NCI-H146 treated with DMSO at 0.1 percent for 48 hours (cell line): ENCODE measurements around the gene VPS37B.

ENCODE experiments used
- DNase-seq: peaks from one replicate; lab custom pipeline; 2025; ENCODE audit not compliant: unreplicated experiment; lab: John Stamatoyannopoulos, UW

VPS37B gene

DNA sequence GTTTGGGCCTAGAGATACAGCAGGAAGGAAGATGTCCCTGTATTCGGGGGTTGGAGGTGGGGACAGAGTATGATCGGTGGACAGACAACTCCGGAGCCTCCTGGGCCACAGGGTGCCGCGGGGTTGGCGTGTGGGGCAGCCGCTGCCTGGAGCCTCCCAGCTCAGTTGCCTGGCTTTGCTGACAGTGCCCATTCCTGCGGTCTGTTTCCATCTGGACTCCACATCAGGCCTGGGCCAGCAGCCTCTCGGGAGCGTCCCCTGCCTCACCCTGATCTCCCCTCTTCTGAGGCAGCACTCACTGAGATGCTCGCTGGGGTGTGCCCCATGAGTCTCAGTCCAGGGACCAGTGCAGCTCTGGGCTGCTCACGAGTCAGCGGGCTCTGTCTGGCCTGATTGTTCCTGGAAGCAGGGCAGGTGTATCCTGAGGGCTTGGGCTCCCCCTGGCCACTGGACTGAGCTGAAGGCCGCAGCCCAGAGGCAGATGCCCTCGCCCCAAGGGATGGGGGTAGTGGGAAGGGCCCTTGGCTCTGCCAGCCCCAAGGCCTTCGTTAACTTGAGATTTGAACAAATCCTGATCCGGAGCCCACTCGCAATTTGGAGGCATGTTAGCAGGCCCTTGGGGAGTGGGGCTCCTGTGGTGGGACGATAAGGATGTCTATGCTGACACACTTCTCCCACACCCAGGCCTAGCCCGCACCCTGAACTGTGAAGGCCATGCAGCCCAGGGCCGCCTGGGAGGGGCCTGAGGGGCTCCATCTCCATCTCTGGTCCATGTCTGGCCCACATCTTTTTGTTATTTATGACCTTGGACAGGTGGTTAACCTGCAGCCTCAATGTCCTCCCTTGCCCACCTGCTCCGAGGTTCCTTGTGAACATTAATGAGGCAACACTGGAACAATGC lies 53.2 kb downstream of the VPS37B start:
- DNase-seq, result no peak

GRCh38 chr12:122841544-122842321 lies 54.2 kb downstream of the VPS37B start:
- DNase-seq, result no peak

DNA sequence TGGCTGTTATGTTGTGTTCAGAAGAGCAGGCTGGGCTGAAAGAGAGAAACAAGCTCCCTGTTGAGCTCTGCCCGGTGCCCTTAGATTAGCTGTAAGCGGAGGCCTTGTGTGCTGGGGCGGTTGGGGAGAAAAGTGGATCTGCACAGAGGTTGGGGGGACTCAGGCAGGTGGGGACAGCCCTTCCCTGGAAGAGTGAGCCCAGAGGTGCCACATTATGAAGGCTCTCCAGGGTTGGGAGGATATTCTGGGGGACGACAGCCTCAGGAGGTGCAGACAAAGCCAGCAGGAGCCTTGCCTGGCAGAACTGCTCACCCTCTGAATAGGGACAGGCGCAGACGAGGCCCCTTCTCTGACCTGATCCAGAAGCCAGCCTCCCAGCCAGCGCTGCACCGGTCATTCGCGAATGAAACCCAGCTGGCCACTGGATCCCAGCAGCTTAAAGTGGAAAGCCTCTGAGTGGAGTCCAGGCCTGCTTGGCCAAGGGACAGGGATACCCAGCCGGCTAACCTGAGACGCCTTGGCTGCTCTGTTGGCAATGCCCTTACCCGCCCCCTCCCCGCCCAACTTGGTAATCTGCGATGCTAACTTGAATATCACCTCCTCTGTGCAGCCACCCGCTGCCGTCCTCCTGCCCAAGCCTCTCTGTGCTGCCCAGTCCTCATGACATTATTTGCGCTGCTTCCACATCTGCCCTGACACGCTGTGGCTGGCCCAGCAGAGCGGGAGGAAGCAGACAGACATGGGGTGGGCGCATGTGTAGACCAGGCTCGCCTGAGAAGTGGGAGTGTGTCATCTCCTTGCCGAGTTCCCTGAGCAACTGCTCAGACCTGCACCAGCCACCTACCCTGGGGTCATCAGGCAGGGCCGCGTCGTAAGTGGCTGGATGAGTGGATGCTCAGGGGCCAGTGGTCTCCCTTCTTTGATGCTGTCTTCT lies 55.1 kb downstream of the VPS37B start:
- DNase-seq, result no peak

GRCh38 chr12:122839907-122840554 lies 55.9 kb downstream of the VPS37B start:
- DNase-seq, result no peak

- no peak for DNase-seq
These were observed 57.1 kb downstream of the VPS37B start for GRCh38 chr12:122838841-122839240.

- DNase-seq, result peak; percentile 26
These were observed 58.3 kb downstream of the VPS37B start for GRCh38 chr12:122837306-122838265.

- DNase-seq, result peak; percentile 28
These were observed 59.6 kb downstream of the VPS37B start for GRCh38 chr12:122836027-122836921.

DNA sequence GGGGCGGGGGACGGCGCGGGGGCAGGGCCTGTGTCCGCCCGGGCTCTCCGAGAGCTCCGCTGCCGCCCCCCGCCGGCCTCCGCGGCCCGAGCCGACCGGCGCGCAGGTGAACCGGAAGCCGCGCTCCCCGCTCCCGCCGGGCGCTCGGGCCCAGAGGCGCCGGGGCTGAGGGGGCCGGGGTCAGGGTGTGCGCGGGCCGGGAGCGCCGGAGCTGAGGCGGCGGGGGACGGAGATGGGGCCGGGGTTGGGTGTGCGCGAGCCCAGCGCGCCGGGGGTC lies 60.2 kb downstream of the VPS37B start:
- DNase-seq, result no peak

- no peak for DNase-seq
These were observed 60.8 kb downstream of the VPS37B start, which contains the start of gene HIP1R for GRCh38 chr12:122834921-122835749. Gene HIP1R, plus strand, starts transcription at chr12:122835457. Its CDS starts 94 bp downstream, at chr12:122835551.

DNA sequence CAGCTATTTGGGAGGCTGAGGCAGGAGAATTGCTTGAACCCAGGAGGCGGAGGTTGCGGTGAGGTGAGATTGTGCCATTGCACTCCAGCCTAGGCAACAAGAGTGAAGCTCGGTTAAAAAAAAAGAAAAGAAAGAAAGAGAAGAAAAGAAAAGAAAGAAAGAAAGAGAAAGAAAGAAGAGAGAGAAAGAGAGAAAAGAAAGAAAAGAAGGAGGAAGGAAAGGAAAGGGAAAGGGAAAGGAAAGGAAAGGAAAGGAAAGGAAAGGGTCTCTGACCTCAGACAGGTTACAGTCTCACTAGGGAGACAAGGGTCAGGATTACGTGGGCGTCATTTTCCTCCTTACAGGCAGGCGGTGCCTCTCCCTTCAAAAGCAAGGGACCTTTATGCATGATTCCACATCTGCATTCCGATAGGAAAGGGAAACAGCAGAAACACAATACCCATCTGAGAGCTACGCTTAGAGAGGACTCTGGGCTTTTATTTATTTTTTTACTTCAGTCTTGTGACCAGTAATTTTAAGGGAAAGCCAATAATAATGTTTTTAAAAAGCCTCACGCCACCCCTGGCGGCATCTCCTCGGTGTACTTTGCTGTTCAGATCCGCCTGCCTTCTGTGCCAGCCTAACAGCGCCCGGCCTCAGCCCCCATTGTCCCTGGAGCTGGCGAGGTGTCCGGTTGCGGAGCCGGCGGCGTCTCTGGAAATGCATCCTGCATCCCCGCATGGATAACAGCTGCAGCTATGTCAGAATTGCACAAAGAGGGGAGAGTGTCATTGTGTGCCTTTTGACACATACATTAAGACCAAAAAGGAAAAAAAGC lies 61.6 kb downstream of the VPS37B start:
- peak; percentile 67 for DNase-seq

DNA sequence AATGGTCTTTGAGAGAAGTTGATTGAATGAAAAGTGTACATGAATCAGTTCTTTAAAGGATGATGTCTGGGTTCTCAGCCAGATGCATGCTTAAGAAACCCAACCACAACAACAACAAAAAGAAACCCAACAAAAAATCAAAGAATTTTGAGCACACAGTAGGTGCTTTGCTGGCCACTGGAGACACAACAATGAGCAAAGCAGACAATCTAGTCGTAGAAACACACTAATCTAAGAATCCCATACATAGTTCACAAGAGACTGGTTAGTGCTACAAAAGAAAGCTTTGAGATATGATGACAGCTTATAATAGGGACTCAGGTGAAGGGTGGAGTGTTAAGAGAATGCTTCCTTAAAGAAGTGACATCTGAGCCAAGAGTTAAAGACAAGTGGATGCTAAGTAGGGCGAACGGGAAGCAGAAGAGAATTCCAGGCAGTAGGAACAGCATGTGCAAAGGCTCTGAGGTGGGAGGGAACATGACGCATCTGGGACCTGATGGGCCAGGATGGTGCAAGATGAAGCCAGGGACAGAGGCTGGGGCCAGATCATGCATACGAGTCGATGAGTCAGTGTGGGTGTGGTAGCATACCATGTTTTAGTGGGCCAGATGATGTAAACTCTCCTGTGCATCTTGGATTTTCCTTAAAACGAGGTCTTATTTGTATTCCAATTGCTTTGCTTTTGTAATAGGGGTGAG lies 65.3 kb downstream of the VPS37B start:
- DNase-seq, result no peak

GRCh38 chr12:122827258-122827657 lies 68.7 kb downstream of the VPS37B start:
- DNase-seq, result no peak

DNA sequence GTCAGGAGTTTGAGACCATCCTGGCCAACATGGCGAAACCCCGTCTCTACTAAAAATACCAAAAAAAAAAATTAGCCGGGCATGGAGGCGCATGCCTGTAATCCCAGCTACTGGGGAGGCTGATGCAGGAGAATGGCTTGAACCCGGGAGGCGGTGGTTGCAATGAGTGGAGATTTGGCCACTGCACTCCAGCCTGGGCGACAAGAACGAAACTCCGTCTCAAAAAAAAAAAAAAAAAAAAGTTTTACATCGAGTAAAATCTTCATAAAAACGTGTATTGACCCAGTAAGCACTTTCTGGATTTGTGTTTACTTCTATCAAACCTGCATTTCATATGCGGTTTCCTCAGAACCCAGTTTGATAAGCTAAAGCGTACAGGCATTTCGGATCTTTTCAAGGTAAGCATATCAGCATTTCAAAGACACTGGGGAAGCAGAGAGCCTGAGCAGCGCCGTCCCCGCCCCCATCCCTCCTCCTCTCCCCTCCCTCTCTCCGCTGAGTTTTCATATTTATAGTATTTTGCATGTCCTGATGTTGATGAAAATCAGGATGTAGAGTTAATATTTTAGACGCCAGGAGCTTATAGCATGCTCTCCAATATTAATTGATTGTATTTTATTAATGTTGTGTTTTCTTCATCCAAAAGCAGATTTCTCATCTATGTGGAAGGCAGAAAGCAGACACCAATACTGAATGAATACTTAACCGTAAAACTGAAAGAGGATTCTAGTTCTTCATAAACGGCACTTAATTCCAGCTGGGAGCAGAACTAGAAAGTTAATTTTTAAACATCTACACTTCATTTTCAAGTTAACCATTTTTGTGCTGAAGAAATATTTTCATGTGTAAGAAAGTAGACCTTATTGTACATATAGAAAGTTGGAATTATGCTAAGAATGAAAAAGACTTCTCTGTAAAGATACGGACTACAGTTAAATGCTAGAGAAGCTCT lies 69.9 kb downstream of the VPS37B start:
- peak; percentile 19 for DNase-seq

DNA sequence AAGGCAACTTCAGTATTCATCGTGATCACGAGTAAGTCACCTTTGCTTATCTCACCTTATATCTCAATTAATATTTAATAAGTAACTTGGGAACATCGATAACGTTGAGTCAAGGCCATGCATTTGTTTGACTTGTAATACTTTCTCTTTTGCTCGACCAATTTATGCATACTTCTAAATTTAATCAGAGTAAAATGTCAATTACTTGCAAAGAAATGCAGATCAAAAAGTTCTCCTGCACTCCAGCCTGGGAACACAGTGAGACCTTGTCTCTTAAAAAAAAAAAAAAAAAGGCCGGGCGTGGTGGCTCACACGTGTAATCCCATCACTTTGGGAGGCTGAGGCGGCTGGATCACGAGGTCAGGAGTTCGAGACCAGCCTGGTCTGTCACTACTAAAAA lies 72.5 kb downstream of the VPS37B start:
- DNase-seq, result no peak

DNA sequence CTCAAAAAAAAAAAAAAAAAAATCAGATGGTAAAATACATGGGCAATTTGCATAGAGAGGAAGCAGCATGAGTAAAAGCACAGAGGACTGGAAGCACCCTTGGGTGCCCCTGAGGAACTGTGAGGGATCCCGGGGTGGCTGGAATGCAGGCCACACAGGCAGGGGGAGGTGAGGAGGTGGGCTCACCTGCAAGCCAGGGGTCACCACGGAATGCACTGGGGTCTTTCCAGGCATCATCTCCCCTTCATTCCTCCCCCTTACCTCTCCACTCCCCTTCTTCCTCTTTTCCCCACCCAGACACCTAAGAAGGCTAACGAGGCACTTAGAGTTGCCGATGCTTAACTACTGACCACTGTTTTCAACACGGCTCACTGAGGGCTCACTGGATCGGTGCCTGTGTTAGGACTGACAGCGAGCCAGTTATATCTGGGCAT lies 75.1 kb downstream of the VPS37B start:
- DNase-seq, result no peak
